ENCODE data around the gene RARG. TPM values are rescaled to one million over a fixed set of nuclear protein-coding genes. Genes with fewer than 3 reads are reported as not detected.

RARG gene
- total and polyA plus RNA-seq, 5 experiments from 2014 or later = 1.6 to 60.4 (median 12.7) TPM

DNA sequence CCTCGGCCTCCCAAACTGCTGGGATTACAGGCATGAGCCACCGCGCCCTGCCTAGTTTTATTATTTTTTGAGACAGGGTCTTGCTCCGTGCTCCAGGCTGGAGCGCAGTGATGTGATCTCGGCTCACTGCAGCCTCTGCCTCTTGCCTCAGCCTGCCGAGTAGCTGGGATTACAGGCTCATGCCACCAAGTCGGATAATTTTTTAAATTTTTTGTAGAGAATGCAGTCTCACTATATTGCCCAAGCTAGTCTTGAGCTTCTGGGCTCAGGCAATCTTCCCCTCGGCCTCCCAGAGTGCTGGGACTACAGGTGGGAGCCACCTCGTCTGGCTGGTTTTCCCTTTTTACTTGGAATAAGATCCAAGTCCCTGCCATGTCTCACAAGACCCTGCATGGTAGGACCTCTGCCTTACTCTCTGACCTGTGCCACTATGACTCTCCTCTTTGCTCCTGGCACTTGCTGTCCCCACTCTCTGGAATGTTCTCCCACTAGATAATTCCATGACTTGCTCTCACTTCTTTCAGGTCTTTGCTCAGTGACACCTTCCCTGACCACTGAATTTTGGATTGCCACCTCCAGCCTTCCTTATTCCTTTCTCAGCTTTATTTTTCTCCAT lies 7.7 kb upstream of the RARG start:
- Mint-ChIP-seq H3K27me3 (peaks cover 0 to 6% (median 4%) of the 10 kb centered on the region in 5 donors), H3K36me3 (no peaks in the 10 kb centered on the region), H3K4me1 (peaks cover 21 to 38% (median 33%) of the 10 kb centered on the region in 4 donors), H3K9me3 (no peaks in the 10 kb centered on the region), H3K4me3 (no peak overlapping the region), H3K27ac (peak overlapping the region in 1 of 10 donors; percentile 54)
- ATAC-seq (no peak), DNase-seq (no peak)
- POLR2A ChIA-PET = interaction anchor here (0.6 to 5.0 kb wide), 4 partner anchors 12 to 20 kb away, joined by 3 to 53 read pairs (median 4); no protein-coding TSS in a partner anchor

DNA sequence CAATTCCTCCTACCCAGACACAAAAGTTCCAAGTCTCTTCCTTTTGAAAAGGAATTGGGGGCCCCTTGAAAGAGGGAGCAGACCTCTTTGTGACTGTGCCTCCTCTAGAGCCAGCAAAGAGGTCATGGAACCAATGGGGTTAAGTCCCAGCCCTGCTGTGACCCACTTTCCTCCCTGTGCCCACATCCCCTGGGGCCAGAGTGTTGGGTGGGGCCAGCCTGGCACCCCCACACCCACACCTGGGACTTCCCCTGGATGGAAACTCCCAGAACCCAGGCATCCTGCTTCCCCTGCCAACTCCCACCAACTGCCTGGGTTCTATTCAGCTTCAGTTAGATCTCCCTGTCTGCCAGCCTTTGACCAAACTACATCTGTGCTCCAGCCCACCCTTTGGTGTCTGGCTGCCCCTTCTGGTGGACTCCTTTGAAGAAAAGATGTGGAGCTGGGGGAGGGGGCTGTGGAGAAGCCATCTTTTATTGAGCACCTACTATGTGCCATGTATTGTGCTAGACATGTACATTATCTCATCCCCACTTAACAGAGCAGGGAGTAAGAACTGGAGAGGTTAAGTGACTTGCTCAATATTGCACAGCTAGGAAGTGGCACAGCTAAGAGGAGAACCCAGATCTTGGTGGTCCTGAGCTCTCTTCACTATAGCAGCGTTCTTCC lies 4.6 kb upstream of the RARG start:
- ATAC-seq (peak; percentile 14 to 72), DNase-seq (peak in 7 of 10 donors; percentile 26 to 54 (median 42))
- Mint-ChIP-seq H3K4me3 (peak overlapping the region in 8 of 10 donors; percentile 2 to 62 (median 42)), H3K27me3 (peaks cover 0 to 1% (median 0%) of the 10 kb centered on the region in 5 donors), H3K9me3 (no peaks in the 10 kb centered on the region), H3K36me3 (no peaks in the 10 kb centered on the region), H3K4me1 (peaks cover 29 to 58% (median 53%) of the 10 kb centered on the region in 4 donors), H3K27ac (peak overlapping the region; percentile 17 to 87 (median 66))
- POLR2A ChIA-PET = interaction anchor here (0.6 to 5.0 kb wide), 8 partner anchors 10 to 212 kb away, joined by 3 to 53 read pairs (median 4); a partner anchor contains a TSS

DNA sequence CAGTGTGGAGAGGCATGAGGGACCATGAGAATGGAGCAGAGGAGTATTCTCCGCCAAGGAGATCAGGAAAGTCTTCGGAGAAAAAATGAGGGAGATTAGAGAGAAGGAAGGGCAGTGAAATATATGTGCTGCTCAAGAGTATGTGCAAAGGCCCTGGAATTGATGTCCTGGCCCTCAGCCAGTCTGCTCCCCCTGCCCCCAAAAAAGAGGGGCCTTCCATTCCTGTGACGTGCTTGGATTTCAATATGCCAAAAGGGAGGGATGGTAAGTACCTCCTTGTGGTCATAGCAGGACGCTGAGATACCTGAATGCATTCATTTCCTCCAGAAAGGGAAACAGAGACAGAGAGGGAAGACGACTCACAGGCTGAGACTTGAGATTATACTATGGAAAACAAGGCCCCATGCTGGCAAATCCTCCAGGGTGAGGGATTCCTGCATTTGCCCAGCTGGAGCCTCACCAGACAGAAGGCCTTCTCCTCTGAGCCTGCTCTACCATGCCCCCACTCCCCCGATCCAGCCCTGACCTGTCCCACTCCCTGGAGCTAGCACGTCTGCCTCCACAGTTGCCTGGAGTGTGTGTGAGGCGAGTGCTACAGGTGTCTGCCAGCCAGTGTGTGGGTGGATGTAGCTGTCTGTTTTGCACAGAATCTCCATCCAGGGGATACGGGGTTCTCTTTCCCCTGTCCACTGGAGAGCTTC lies 3.9 kb upstream of the RARG start:
- H3K36me3 Mint-ChIP-seq = no peaks in the 10 kb centered on the region
- POLR2A ChIA-PET = interaction anchor here (0.7 to 5.0 kb wide), 7 partner anchors 9 to 20 kb away, joined by 3 to 53 read pairs (median 4); no protein-coding TSS in a partner anchor
- H3K4me1 Mint-ChIP-seq = peaks cover 29 to 64% (median 56%) of the 10 kb centered on the region in 4 donors
- DNase-seq (no peak), ATAC-seq (peak in 1 of 2 donors; percentile 12)
- no peaks in the 10 kb centered on the region for H3K9me3 Mint-ChIP-seq
- H3K27ac Mint-ChIP-seq = peak overlapping the region; percentile 17 to 87 (median 64)
- H3K27me3 Mint-ChIP-seq = no peaks in the 10 kb centered on the region
- H3K4me3 Mint-ChIP-seq = peak overlapping the region in 8 of 10 donors; percentile 20 to 62 (median 42)

DNA sequence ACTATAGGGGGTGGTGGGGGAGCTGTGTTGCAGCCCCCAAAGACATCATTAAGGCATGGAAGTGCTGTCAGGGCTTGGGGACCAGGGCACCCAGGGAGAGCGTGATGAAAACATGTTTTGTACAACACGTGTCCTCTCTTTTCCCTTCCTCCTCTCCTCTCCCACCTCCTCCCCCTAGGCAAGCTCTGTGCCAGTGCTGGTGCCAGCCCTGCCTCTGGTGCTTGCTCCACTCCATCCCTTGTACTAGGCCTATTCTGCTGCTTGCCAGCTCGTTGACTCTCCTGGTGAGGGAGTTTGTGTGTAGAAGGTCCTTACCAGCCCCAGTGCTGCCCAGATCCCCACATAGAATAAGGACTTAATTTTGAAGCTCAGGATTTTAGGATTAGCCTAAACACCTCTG lies 3.2 kb upstream of the RARG start:
- H3K36me3 Mint-ChIP-seq = no peaks in the 10 kb centered on the region
- peaks cover 29 to 62% (median 59%) of the 10 kb centered on the region in 4 donors for H3K4me1 Mint-ChIP-seq
- DNase-seq = no peak
- H3K27ac Mint-ChIP-seq = peak overlapping the region in 4 of 10 donors; percentile 13 to 82 (median 55)
- POLR2A ChIA-PET = interaction anchor here (0.7 to 5.0 kb wide), 3 partner anchors 12 to 19 kb away, joined by 3 to 53 read pairs (median 4); no protein-coding TSS in a partner anchor
- H3K9me3 Mint-ChIP-seq = no peaks in the 10 kb centered on the region
- peak overlapping the region in 5 of 10 donors; percentile 16 to 61 (median 29) for H3K4me3 Mint-ChIP-seq
- no peaks in the 10 kb centered on the region for H3K27me3 Mint-ChIP-seq
- ATAC-seq = no peak

DNA sequence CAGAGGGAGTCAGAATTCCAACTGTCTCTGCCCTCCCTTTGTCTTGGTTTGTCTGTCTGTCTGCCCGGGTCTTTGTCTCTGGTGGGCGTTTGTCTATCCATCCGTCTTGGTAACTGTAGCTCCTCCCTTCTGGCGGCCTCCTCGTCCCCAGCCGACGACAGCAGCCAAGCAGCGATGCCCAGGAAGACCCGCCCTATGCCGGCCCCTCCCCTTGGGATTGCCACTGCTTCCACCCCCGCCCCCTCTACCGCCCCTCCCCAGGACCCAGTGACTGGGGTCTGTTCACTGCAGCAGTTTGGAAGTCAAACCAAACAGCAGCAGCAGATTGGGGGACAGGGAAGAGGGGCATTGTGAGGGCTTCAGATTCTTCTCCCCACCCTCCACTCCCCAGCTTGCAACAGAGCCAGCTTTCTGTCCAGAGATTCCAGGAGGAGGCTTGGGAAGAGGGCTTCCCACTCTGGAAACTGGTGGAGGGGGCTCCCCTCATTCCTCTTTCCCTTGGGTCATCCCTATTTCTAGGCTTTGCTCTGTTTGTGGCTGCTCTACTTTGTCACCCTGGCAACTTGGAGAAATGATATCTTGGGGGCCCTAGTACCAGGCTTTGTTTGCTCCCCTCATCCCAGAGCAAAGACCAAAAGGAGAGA lies 2.4 kb upstream of the RARG start:
- H3K27me3 Mint-ChIP-seq = no peaks in the 10 kb centered on the region
- peaks cover 31 to 69% (median 63%) of the 10 kb centered on the region in 4 donors for H3K4me1 Mint-ChIP-seq
- peak overlapping the region in 7 of 10 donors; percentile 28 to 68 (median 52) for H3K4me3 Mint-ChIP-seq
- H3K9me3 Mint-ChIP-seq = no peaks in the 10 kb centered on the region
- ATAC-seq (no peak), DNase-seq (no peak)
- peak overlapping the region in 6 of 10 donors; percentile 22 to 88 (median 64) for H3K27ac Mint-ChIP-seq
- H3K36me3 Mint-ChIP-seq = no peaks in the 10 kb centered on the region
- POLR2A ChIA-PET = interaction anchor here (1.2 to 4.5 kb wide), 5 partner anchors 9 to 20 kb away, joined by 3 to 40 read pairs (median 6); no protein-coding TSS in a partner anchor

DNA sequence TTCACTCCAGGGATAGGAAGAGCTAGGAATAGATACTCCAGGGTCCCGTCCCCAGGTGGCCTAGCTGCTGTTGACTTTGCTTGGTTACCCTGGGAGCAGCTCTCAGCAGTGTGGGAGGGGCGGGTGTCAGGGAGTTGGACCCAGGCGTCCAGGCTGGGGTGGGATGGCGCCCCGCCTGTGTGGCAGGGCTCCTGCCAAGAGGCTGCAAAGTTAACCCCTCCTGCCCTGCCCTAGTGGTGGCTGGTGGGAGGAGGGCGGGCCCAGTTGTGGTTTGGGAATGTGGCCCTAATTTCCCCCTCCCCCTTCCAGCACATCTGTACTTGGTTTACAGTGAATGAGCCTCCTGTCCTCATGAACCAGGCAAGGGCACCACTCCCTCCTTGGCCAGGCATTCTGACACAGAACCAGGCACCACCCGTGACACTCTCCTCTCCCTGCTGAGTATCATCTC lies 1.7 kb upstream of the RARG start:
- Mint-ChIP-seq H3K36me3 (no peaks in the 10 kb centered on the region), H3K27me3 (no peaks in the 10 kb centered on the region), H3K4me1 (peaks cover 34 to 74% (median 65%) of the 10 kb centered on the region in 4 donors), H3K9me3 (no peaks in the 10 kb centered on the region), H3K27ac (peak overlapping the region in 9 of 10 donors; percentile 22 to 89 (median 65)), H3K4me3 (peak overlapping the region in 9 of 10 donors; percentile 28 to 91 (median 88))
- POLR2A ChIA-PET = interaction anchor here (1.2 to 4.5 kb wide), 6 partner anchors 8 to 53 kb away, joined by 3 to 40 read pairs (median 5); partner anchors contain the start of genes CSAD and ZNF740
- ATAC-seq = no peak
- no peak for DNase-seq

DNA sequence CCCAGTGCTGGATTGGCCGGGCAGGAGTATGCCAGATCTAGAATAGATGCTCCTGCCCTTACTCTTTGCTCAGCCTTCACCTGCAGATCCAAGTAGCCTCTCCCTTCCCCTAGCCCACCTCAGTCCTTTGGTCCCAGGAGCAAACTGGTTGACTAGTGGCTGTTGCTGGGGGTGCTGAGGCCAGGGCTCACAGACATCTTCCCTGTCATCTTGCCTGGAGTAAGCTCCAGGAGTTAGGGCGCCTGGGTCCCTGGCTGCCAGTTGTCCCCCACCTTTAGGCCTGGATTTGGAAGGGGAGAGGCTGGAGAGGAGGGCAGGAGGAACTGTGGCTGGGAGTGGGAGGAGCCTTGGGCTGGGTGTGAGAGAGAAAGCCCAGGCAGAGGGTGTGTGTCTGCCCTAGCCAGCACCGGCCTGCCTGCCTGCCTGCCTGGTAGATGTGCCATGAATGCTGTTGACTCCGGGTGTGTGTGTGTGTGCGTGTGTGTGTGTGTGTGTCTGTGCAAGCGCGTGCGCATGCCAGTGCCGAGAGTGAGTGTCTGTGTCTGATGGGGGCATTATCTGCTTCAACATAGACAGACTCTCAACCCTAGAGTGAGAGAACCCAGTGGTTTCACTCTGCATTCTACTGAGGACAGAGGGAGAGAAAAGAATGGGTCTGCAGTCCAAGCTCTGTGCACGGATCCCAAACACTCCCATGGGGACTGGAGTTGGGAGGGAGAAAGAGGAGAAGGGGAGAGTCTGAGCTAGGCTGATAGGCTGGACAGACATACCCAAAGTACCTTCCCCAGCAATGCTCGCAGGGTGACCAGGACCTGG lies 845 bp upstream of the RARG start:
- peak overlapping the region; percentile 83 to 91 (median 88) for H3K4me3 Mint-ChIP-seq
- H3K4me1 Mint-ChIP-seq = peaks cover 36 to 79% (median 68%) of the 10 kb centered on the region in 4 donors
- H3K27ac Mint-ChIP-seq = peak overlapping the region; percentile 52 to 91 (median 86)
- DNase-seq = peak in 5 of 10 donors; percentile 23 to 49 (median 35)
- POLR2A ChIA-PET = interaction anchor here (1.5 to 4.5 kb wide), 4 partner anchors 11 to 52 kb away, joined by 3 to 40 read pairs (median 6); partner anchors contain the start of genes CSAD and ZNF740
- H3K36me3 Mint-ChIP-seq = no peaks in the 10 kb centered on the region
- H3K9me3 Mint-ChIP-seq = no peaks in the 10 kb centered on the region
- ATAC-seq = peak; percentile 36 to 44
- H3K27me3 Mint-ChIP-seq = no peaks in the 10 kb centered on the region

DNA sequence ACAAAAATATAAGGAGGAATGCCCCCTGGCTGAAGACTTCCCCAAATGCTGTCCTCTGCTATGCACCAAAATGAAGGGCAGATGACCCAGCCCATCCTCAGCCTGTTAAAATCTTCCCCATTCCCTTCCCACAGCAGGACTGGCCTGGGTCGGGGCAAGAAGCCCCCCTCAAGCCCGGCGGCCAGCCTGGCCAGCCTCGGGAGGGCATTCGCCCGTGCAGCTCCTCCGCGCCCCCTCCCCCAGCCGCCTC lies 413 bp downstream of the RARG start:
- Mint-ChIP-seq H3K27me3 (no peaks in the 10 kb centered on the region), H3K4me1 (peaks cover 37 to 75% (median 63%) of the 10 kb centered on the region in 4 donors), H3K9me3 (no peaks in the 10 kb centered on the region), H3K4me3 (peak overlapping the region; percentile 14 to 91 (median 52)), H3K36me3 (peaks cover 0 to 3% (median 0%) of the 10 kb centered on the region in 3 donors), H3K27ac (peak overlapping the region in 3 of 10 donors; percentile 15 to 74 (median 70))
- DNase-seq = no peak
- ATAC-seq = no peak
- POLR2A ChIA-PET = interaction anchor here (0.9 to 4.5 kb wide), 5 partner anchors 9 to 65 kb away, joined by 3 to 40 read pairs (median 3); a partner anchor contains a TSS

DNA sequence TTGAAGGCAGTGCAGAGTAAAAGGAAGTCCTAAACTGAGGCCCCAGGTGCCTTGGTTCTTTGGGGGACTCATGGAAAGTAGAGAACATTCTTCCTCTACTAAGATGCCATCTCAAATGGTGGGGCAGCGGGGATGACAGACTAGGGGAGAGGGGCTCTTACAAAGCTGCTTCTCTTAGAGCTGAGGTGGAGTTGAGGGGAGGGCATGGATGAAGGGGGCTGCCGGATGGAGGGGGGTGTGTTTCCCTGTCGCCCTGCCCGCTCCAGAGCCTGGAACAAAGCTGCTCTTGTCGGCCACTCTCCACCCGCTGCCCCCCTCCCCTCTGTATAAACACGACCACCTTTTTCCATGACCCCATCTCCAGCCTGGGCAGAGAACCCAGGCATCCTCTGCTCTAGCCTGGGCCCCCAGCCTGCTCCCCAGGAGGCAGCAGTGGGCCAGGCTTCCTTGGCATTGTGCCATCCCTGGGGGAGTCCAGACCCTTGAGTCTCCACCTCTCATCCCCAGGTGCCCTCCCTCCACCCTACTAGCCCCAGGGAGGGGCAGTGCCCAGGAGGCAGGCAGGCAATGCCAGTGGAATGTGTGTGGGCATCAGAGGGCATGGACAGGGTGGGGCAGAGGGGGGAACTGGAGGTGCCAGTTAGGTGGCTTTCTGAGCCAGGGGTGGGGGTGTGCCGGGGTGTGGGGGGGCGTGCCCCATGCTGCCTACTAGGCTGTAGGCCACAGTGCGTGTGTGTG lies 1.7 kb downstream of the RARG start:
- H3K4me3 Mint-ChIP-seq = peak overlapping the region in 7 of 10 donors; percentile 19 to 74 (median 50)

DNA sequence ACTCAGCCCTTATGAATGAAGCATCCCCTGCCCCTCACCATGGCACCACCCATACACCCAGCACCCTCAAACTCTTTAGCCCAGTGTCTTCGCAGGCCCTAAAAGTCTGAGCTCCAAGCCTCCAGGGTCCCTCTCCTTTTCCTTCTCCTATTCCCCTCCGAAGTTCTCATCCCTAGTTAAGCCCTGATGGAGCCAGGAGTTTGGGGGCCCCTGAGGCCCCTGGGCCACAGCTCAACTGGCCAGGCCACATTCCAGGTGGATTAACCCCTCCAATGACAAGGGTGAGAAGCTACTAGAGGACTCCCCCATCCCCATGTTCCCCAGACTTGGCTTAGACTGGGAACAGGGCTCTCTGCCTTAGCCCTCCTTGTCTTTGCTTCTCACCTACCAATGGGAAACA lies 2.6 kb downstream of the RARG start:
- H3K9me3 Mint-ChIP-seq = no peaks in the 10 kb centered on the region
- POLR2A ChIA-PET = interaction anchor here (1.2 to 1.5 kb wide), 2 partner anchors 11 to 13 kb away, joined by 3 read pairs; no protein-coding TSS in a partner anchor
- no peaks in the 10 kb centered on the region for H3K27me3 Mint-ChIP-seq
- peaks cover 0 to 3% (median 0%) of the 10 kb centered on the region in 3 donors for H3K36me3 Mint-ChIP-seq
- DNase-seq (no peak), ATAC-seq (no peak)
- peak overlapping the region in 9 of 10 donors; percentile 47 to 85 (median 60) for H3K27ac Mint-ChIP-seq
- peaks cover 42 to 71% (median 61%) of the 10 kb centered on the region in 4 donors for H3K4me1 Mint-ChIP-seq
- H3K4me3 Mint-ChIP-seq = peak overlapping the region in 1 of 10 donors; percentile 74

More for the DNA sequence above, 1.7 kb downstream of the RARG start:
- POLR2A ChIA-PET = interaction anchor here (0.6 to 4.5 kb wide), 3 partner anchors 11 to 37 kb away, joined by 3 to 40 read pairs (median 3); no protein-coding TSS in a partner anchor
- Mint-ChIP-seq H3K4me1 (peaks cover 34 to 71% (median 59%) of the 10 kb centered on the region in 4 donors), H3K36me3 (peaks cover 0 to 3% (median 0%) of the 10 kb centered on the region in 3 donors), H3K27me3 (no peaks in the 10 kb centered on the region), H3K27ac (peak overlapping the region in 7 of 10 donors; percentile 51 to 85 (median 83)), H3K9me3 (no peaks in the 10 kb centered on the region)
- no peak for ATAC-seq
- no peak for DNase-seq

Measured in naive thymus-derived CD8-positive, alpha-beta T cell (primary cell).